ENCODE results near the gene TTN. TPM values are rescaled to one million over a fixed set of nuclear protein-coding genes. Genes with fewer than 3 reads are reported as not detected.

The TTN gene
- total and polyA plus RNA-seq, 2 of the 4 experiments (the other 2 are of a cell fraction), result 0.02 to 0.18 TPM

DNA sequence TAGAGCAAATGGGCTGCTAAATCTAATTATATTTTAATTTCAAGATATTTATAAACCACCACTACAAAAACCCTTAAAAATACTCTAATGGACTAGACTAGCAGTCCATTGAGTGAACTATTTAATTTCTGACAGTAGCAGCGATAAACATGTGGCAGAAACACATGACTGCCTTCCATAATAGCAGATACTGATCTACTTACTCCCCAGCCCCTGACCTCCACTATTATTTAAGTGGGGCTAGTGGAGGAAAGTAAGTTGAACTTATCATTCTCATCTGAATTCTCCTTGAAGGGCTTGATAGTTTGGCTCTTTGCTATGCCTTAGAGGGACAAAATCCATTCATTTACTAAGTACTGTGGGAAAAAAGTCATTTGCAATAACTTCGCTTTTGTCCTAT lies 90.8 kb downstream of the TTN start:
- no peaks in the 10 kb centered on the region for H3K79me1 ChIP-seq (ENCODE audit: low read depth in 1 of 2, low read length in 2 of 2)
- no peaks in the 10 kb centered on the region for H3K9me1 ChIP-seq (ENCODE audit: insufficient read depth, low read length)
- no peak overlapping the region for H3K18ac ChIP-seq (ENCODE audit: low read depth, low read length)
- no peaks in the 10 kb centered on the region for H3K36me3 ChIP-seq (ENCODE audit: control insufficient read depth, insufficient read depth, low read length)
- H3K27me3 ChIP-seq (ENCODE audit: control insufficient read depth, insufficient read depth, low read length), result no peaks in the 10 kb centered on the region; the same call in 1 of the 2 replicates
- no peaks in the 10 kb centered on the region for H3K4me1 ChIP-seq (ENCODE audit: control insufficient read depth, insufficient read depth, low read length)
- no peak overlapping the region for H4K5ac ChIP-seq (ENCODE audit: low read depth, low read length)
- H3K23ac ChIP-seq (ENCODE audit: low read depth, low read length), result no peak overlapping the region
- ATAC-seq (ENCODE audit: low read depth) (no peak), DNase-seq (no peak)
- no peak overlapping the region for H2BK5ac ChIP-seq (ENCODE audit: low read depth, low read length, poor library complexity, severe bottlenecking)
- no peak overlapping the region for H3K4ac ChIP-seq (ENCODE audit: low read depth, low read length)
- H2BK120ac ChIP-seq (ENCODE audit: low read depth, low read length), result no peak overlapping the region
- no peaks in the 10 kb centered on the region for H4K20me1 ChIP-seq (ENCODE audit: insufficient read depth, low read length)
- H3K9ac ChIP-seq (ENCODE audit: low read depth, low read length), result no peak overlapping the region
- H3K27ac ChIP-seq (ENCODE audit: insufficient read depth, low read length), result no peak overlapping the region
- dilution Hi-C loops (cut with HindIII; ENCODE audit: low sequenced_read_pairs, unreplicated experiment) (no loop called here), intact Hi-C loops (cut with micrococcal nuclease) (no loop called here), in situ Hi-C loops (cut with MboI; ENCODE audit: low sequenced_read_pairs) (no loop called here)
- H2BK20ac ChIP-seq (ENCODE audit: low read depth, low read length), result no peak overlapping the region
- H3K4me2 ChIP-seq (ENCODE audit: low read depth, low read length), result no peak overlapping the region
- no peak overlapping the region for H2AFZ ChIP-seq (replicated peaks; ENCODE audit: low read length, poor library complexity)
- ChIA-PET POLR2A (ENCODE audit: unreplicated experiment) (no interaction called here), CTCF (interaction anchor here (1.0 kb wide), 1 partner anchor 16 kb away, joined by 3 read pairs; no protein-coding TSS in a partner anchor)
- no CpG with 5 or more reads among the region's 2 CpGs for WGBS, 2 experiments (ENCODE audit: extremely low coverage in 2 of 2, insufficient read length in 1 of 2)
- no peak overlapping the region for H2AK5ac ChIP-seq (ENCODE audit: low read depth, low read length)
- TF ChIP-seq POLR2A (IDR thresholded peaks at IDR 0.05; ENCODE audit: low read depth, low read length) (no peak), BHLHE40 (IDR thresholded peaks at IDR 0.05; ENCODE audit: low read depth, low read length) (no peak), RCOR1 (IDR thresholded peaks at IDR 0.05; ENCODE audit: insufficient replicate concordance, low read length) (no peak), MAFK (IDR thresholded peaks at IDR 0.05; ENCODE audit: low read depth, low read length) (no peak), FOS (IDR thresholded peaks at IDR 0.05; ENCODE audit: low read depth, low read length) (no peak), MAZ (IDR thresholded peaks at IDR 0.05; ENCODE audit: borderline replicate concordance, low read depth, low read length) (no peak), CHD1 (IDR thresholded peaks at IDR 0.05; ENCODE audit: low read depth, low read length) (no peak), SMC3 (IDR thresholded peaks at IDR 0.05; ENCODE audit: low read depth, low read length) (no peak), NFE2L2 (IDR thresholded peaks at IDR 0.05; ENCODE audit: low read depth, low read length) (no peak), RAD21 (IDR thresholded peaks at IDR 0.05; ENCODE audit: low read length) (no peak), RFX5 (IDR thresholded peaks at IDR 0.05; ENCODE audit: low read depth, low read length) (no peak)
- TF ChIP-seq, protein P1, sequence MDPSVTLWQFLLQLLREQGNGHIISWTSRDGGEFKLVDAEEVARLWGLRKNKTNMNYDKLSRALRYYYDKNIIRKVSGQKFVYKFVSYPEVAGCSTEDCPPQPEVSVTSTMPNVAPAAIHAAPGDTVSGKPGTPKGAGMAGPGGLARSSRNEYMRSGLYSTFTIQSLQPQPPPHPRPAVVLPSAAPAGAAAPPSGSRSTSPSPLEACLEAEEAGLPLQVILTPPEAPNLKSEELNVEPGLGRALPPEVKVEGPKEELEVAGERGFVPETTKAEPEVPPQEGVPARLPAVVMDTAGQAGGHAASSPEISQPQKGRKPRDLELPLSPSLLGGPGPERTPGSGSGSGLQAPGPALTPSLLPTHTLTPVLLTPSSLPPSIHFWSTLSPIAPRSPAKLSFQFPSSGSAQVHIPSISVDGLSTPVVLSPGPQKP (IDR thresholded peaks at IDR 0.05; ENCODE audit: borderline replicate concordance, low read depth, low read length), result no peak
- TF ChIP-seq, protein P2, sequence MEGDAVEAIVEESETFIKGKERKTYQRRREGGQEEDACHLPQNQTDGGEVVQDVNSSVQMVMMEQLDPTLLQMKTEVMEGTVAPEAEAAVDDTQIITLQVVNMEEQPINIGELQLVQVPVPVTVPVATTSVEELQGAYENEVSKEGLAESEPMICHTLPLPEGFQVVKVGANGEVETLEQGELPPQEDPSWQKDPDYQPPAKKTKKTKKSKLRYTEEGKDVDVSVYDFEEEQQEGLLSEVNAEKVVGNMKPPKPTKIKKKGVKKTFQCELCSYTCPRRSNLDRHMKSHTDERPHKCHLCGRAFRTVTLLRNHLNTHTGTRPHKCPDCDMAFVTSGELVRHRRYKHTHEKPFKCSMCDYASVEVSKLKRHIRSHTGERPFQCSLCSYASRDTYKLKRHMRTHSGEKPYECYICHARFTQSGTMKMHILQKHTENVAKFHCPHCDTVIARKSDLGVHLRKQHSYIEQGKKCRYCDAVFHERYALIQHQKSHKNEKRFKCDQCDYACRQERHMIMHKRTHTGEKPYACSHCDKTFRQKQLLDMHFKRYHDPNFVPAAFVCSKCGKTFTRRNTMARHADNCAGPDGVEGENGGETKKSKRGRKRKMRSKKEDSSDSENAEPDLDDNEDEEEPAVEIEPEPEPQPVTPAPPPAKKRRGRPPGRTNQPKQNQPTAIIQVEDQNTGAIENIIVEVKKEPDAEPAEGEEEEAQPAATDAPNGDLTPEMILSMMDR (conservative IDR thresholded peaks at IDR 0.05; ENCODE audit: low read depth, low read length), result no peak
- no peak overlapping the region for H3K4me3 ChIP-seq (ENCODE audit: insufficient read depth, low read depth, low read length)
- H3K9me3 ChIP-seq (ENCODE audit: control insufficient read depth, insufficient read depth, low read length), result no peaks in the 10 kb centered on the region
- no peak overlapping the region for H4K91ac ChIP-seq (ENCODE audit: insufficient read depth, low read depth, low read length)
- no peak overlapping the region for H2BK15ac ChIP-seq (ENCODE audit: low read depth, low read length)
- H4K8ac ChIP-seq (ENCODE audit: low read depth in 2 of 2, low read length in 2 of 2), result no peak overlapping the region
- H3K56ac ChIP-seq (ENCODE audit: extremely low read depth, insufficient read depth, low read length), result no peak overlapping the region
- H2AK9ac ChIP-seq (replicated peaks; ENCODE audit: low read depth, low read length, poor library complexity), result no peak overlapping the region
- no peak overlapping the region for H3K14ac ChIP-seq (replicated peaks; ENCODE audit: low read depth, low read length)
- no TSS peak for BruUV-seq (replicated peaks)

All from IMR-90 (cell line).